Ovary (tissue), 9 donors: ENCODE measurements around the gene DESI2. TPM values are rescaled to one million over a fixed set of nuclear protein-coding genes. Genes with fewer than 3 reads are reported as not detected.

ENCODE experiments used
- DNase-seq, 5 donors: peaks; one replicate each; pipeline ENCODE4 v3.0.0-alpha.2; 2019 to 2020
- H3K27ac ChIP-seq, 2 donors: fragments of 200-600 bp; one replicate each; pipeline versions ENCODE4 v1.5.1 to v1.8.0; 2019 to 2022
- H3K27me3 ChIP-seq: fragments of 200-600 bp; one replicate; pipeline ENCODE4 v1.8.0; 2022
- H3K36me3 ChIP-seq: fragments of 200-600 bp; sonication (generic); one replicate; pipeline ENCODE4 v1.5.1; 2019
- H3K4me1 ChIP-seq: one replicate; pipeline ENCODE4 v1.8.1; 2013; ENCODE audit warnings: mild to moderate bottlenecking, moderate library complexity; ENCODE audit not compliant: insufficient read depth
- H3K4me3 ChIP-seq: fragments of 200-600 bp; sonication (generic); one replicate; pipeline ENCODE4 v1.5.1; 2017
- H3K9me3 ChIP-seq, 2 donors: fragments of 200-600 bp in 1 of 2; sonication (generic) in 1 of 2; one replicate each; pipeline versions ENCODE4 v1.5.1 to v1.8.1; 2013 to 2019; ENCODE audit warnings: mild to moderate bottlenecking in 1 of 2, moderate library complexity in 1 of 2
- EP300 ChIP-seq: sonication (generic); formaldehyde crosslinking; IDR thresholded peaks from one replicate; pipeline ENCODE4 v1.6.1; 2017; ENCODE audit warnings: antibody characterized with exemption
- POLR2A ChIP-seq: fragments of 450-650 bp; IDR thresholded peaks from one replicate; pipeline ENCODE4 v1.6.1; 2017; ENCODE audit warnings: antibody characterized with exemption, mild to moderate bottlenecking, moderate library complexity
- WGBS, 3 donors: extraction: QIAGEN DNeasy Blood & Tissue Kit in 1 of 3; methylation state at CpG; one replicate each; pipeline versions ENCODE4 v1.1.5 to v1.1.7; 2013 to 2017; 5-methylcytosine and 5-hydroxymethylcytosine counted together
- intact Hi-C, 4 donors: fragments of 100-400 bp; cut with DNase I; formaldehyde crosslinking; loops; one replicate each; pipeline versions ENCODE4 v1.11.0 to v1.15.1; 2022 to 2023
- polyA plus RNA-seq, 2 donors: library from polyadenylated mRNA; stranded (reverse); fragments of 200-250 nt in 1 of 2; fragments of 350-450 nt in 1 of 2; fragmentation: Illumina TruSeq in 1 of 2; extraction: RNeasy Lipid Tissue Mini Kit (QIAGEN cat#74804) in 1 of 2; gene quantifications; one replicate each; pipeline ENCODE4 v1.2.3, GENCODE V29; 2013 to 2014
- total RNA-seq, 7 donors: library from RNA; depleted of rRNA in 2 of 7; stranded (reverse); fragments of >200 nt in 2 of 7; fragmentation: NEBNext Ultra II Directional in 3 of 7; extraction: Animal tissue kit (Norgen Biotek cat#: 25700) in 3 of 7; gene quantifications; one replicate each; pipeline versions ENCODE4 v1.1.0 to v1.2.4, GENCODE V29; 2016 to 2023
- TF ChIP-seq, protein P1 (sequence below), 3 donors: fragments of 450-650 bp in 2 of 3; fragments of 200-600 bp in 1 of 3; IDR thresholded peaks; one replicate each; pipeline versions ENCODE4 v1.5.1 to v1.8.0; 2016 to 2022; ENCODE audit warnings: antibody characterized with exemption in 3 of 3, mild to moderate bottlenecking in 1 of 3
- donor health status: DM: no; HTN: no; CAD: no; lungs with moderate emphysema.
- donor health status: DM: no; HTN: no; CAD: no.
- donor health status: Bipolar disorder and iron deficiency.
- donor health status: DM: yes; HTN: yes; CAD: no.
- donor health status: DM: no; HTN: no; CAD: no.
- donor health status: DM: yes; HTN: yes; CAD: no.

DESI2 gene
- total and polyA plus RNA-seq, 9 donors, result 12.5 to 33.4 (median 23.4) TPM

DNA sequence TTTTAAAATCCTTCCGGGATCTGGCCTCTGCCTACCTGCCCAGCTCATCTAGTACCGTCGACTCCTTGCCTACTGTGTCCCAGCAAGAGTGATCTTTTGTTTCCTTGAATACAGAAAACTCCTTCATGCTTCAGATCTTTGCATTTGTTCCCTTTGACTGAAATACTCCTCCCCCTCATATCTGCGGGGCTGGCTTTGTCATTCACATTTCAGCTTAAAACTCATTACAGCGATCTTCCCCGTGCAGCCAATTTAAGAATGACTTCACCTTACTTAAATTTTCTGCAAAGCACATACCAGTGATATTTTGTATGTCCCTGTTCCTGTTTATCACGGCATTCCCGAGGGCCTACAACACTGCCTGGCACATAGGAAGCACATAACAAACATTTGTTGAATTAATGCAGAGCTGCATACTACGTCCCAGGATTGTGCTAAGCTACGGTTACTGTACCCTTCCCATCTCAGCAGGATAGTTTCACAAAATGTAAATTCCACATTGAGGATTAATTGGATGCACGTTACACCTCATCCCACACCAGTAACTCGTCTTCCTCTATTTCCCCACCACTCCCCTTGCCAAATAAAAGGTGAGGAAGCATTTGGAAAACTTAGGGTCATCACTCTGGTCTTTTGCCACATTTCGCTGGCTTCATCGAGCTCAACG, 837 bp upstream of the DESI2 start:
- Histone ChIP-seq H3K9me3 (no peaks in the 10 kb centered on the region), H3K4me1 (peaks cover 2% of the 10 kb centered on the region), H3K4me3 (peak overlapping the region; percentile 48), H3K27ac (peak overlapping the region in 1 of 2 donors; percentile 66), H3K27me3 (no peaks in the 10 kb centered on the region), H3K36me3 (no peaks in the 10 kb centered on the region)
- DNase-seq, result no peak
- intact Hi-C loops, result loop anchor here in 1 of 4 donors (10.0 kb wide), 1 partner anchor 213 kb away; the partner anchor contains the start of gene HNRNPU
- no peak for TF ChIP-seq POLR2A
- TF ChIP-seq EP300, result no peak
- TF ChIP-seq, protein P1, sequence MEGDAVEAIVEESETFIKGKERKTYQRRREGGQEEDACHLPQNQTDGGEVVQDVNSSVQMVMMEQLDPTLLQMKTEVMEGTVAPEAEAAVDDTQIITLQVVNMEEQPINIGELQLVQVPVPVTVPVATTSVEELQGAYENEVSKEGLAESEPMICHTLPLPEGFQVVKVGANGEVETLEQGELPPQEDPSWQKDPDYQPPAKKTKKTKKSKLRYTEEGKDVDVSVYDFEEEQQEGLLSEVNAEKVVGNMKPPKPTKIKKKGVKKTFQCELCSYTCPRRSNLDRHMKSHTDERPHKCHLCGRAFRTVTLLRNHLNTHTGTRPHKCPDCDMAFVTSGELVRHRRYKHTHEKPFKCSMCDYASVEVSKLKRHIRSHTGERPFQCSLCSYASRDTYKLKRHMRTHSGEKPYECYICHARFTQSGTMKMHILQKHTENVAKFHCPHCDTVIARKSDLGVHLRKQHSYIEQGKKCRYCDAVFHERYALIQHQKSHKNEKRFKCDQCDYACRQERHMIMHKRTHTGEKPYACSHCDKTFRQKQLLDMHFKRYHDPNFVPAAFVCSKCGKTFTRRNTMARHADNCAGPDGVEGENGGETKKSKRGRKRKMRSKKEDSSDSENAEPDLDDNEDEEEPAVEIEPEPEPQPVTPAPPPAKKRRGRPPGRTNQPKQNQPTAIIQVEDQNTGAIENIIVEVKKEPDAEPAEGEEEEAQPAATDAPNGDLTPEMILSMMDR (IDR thresholded peaks at IDR 0.05), result no peak
- WGBS, 3 donors, result 29 to 35% (median 32%) methylated on average over 15 of the region's 15 CpGs

DNA sequence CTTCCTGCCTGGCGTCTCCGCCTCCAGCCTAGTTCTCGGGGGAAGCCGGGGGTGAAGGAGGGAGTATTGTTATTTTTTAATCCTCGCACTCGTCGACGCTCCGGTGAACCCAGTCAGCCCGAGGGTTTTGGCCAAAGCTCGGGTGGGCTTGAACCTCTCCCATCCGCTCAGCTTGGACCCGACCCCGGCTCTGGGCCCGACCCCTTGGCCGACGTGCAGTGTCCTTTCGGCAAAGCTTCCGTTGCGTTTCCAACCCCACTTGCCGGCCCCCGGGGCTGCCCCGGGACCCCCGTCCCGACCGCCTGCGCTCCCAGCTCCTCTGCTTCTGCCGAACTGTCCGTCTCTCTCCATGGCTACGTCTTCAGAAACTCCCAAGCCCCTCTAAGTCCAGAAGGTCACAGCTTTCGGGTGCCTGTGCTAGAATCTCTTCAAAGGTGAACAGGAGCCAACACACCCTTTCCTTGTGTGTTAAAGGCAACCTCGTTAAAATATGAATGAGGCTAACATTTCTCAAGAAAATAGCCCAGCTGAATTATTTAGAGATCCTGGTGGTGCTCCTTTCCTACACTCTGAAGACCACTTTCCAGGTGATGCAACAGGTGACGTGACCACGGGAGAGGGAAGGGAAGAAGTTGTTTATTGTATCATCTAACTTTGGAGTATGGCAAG, 647 bp downstream of the DESI2 start:
- intact Hi-C loops, result loop anchor here in 1 of 4 donors (10.0 kb wide), 1 partner anchor 211 kb away; the partner anchor contains the start of gene HNRNPU

GRCh38 chr1:244654108-244655038, 1.4 kb downstream of the DESI2 start:
- Histone ChIP-seq H3K27me3 (no peaks in the 10 kb centered on the region), H3K4me3 (peak overlapping the region; percentile 82), H3K9me3 (no peaks in the 10 kb centered on the region), H3K36me3 (no peaks in the 10 kb centered on the region), H3K27ac (no peak overlapping the region), H3K4me1 (peaks cover 2% of the 10 kb centered on the region)
- intact Hi-C loops, result loop anchor here in 1 of 4 donors (10.0 kb wide), 1 partner anchor 210 kb away; the partner anchor contains the start of gene HNRNPU
- no peak for TF ChIP-seq EP300
- TF ChIP-seq, protein P1 (IDR thresholded peaks at IDR 0.05), result no peak
- no peak for TF ChIP-seq POLR2A
- 10 to 14% (median 12%) methylated on average over 8 of the region's 8 CpGs for WGBS, 3 donors
- DNase-seq, result no peak

More for the DNA sequence above, 647 bp downstream of the DESI2 start:
- Histone ChIP-seq H3K27ac (peak overlapping the region; percentile 79 to 85), H3K4me1 (peaks cover 2% of the 10 kb centered on the region), H3K4me3 (peak overlapping the region; percentile 82), H3K9me3 (no peaks in the 10 kb centered on the region), H3K36me3 (no peaks in the 10 kb centered on the region), H3K27me3 (no peaks in the 10 kb centered on the region)
- DNase-seq, result peak in 1 of 5 donors; percentile 67
- no peak for TF ChIP-seq EP300
- 0 to 1% (median 1%) methylated on average over 31 to 34 of the region's 34 CpGs for WGBS, 3 donors

GRCh38 chr1:244655186-244655585, 2.3 kb downstream of the DESI2 start:
- H3K36me3 ChIP-seq, result no peaks in the 10 kb centered on the region
- no peak for TF ChIP-seq EP300
- TF ChIP-seq, protein P1 (IDR thresholded peaks at IDR 0.05), result no peak
- TF ChIP-seq POLR2A, result no peak
- no peak for DNase-seq
- no peaks in the 10 kb centered on the region for H3K27me3 ChIP-seq
- WGBS, 3 donors, result 92 to 96% (median 93%) methylated on average over 1 of the region's 1 CpG
- peaks cover 2% of the 10 kb centered on the region for H3K4me1 ChIP-seq
- H3K4me3 ChIP-seq, result no peak overlapping the region
- H3K27ac ChIP-seq, result no peak overlapping the region
- no peaks in the 10 kb centered on the region for H3K9me3 ChIP-seq
- intact Hi-C loops, result loop anchor here in 1 of 4 donors (10.0 kb wide), 1 partner anchor 210 kb away; the partner anchor contains the start of gene HNRNPU
